ENCODE data around the gene CACTIN. TPM values are rescaled to one million over a fixed set of nuclear protein-coding genes. Genes with fewer than 3 reads are reported as not detected.
A peak's percentile ranks its signal among the peaks of the same experiment; 100 is the strongest.

The CACTIN gene
- total and polyA plus RNA-seq, 9 donors: 2.7 to 39.1 (median 28.8) TPM

GRCh38 chr19:3604987-3605343 is 21.6 kb downstream of the CACTIN start:
- intact Hi-C loops (cut with DNase I): no loop called here
- Histone ChIP-seq H3K27ac (no peak overlapping the region), H3K4me3 (no peak overlapping the region), H3K9me3 (no peaks in the 10 kb centered on the region), H3K4me1 (ENCODE audit: insufficient read depth) (peaks cover 9% of the 10 kb centered on the region), H3K36me3 (no peaks in the 10 kb centered on the region), H3K27me3 (no peaks in the 10 kb centered on the region)
- no peak for DNase-seq
- 71 to 81% (median 77%) methylated on average over 11 of the region's 11 CpGs for WGBS, 3 donors
- TF ChIP-seq POLR2A (IDR thresholded peaks at IDR 0.05) (no peak), CTCF (IDR thresholded peaks at IDR 0.05) (no peak), EP300 (IDR thresholded peaks at IDR 0.05) (no peak)

- Histone ChIP-seq H3K27me3 (no peaks in the 10 kb centered on the region), H3K4me1 (ENCODE audit: insufficient read depth) (peaks cover 9% of the 10 kb centered on the region), H3K27ac (no peak overlapping the region), H3K9me3 (no peaks in the 10 kb centered on the region), H3K36me3 (no peaks in the 10 kb centered on the region), H3K4me3 (no peak overlapping the region)
- peak in 1 of 5 donors; percentile 24 for DNase-seq
- TF ChIP-seq EP300 (IDR thresholded peaks at IDR 0.05) (no peak), POLR2A (IDR thresholded peaks at IDR 0.05) (no peak)
- intact Hi-C loops (cut with DNase I): no loop called here
- WGBS, 3 donors: 78 to 88% (median 87%) methylated on average over 27 of the region's 27 CpGs
Measured at GRCh38 chr19:3604227-3604986, 22.2 kb downstream of the CACTIN start.

GRCh38 chr19:3603121-3603811 is 23.3 kb downstream of the CACTIN start:
- H3K9me3 ChIP-seq: no peaks in the 10 kb centered on the region
- peak in 2 of 5 donors; percentile 26 to 42 for DNase-seq
- intact Hi-C loops (cut with DNase I): no loop called here
- no peak overlapping the region for H3K27ac ChIP-seq
- H3K36me3 ChIP-seq: no peaks in the 10 kb centered on the region
- TF ChIP-seq POLR2A (IDR thresholded peaks at IDR 0.05): no peak
- TF ChIP-seq EP300 (IDR thresholded peaks at IDR 0.05): no peak
- TF ChIP-seq CTCF (IDR thresholded peaks at IDR 0.05): no peak
- no peaks in the 10 kb centered on the region for H3K27me3 ChIP-seq
- 47 to 55% (median 53%) methylated on average over 23 of the region's 23 CpGs for WGBS, 3 donors
- no peak overlapping the region for H3K4me3 ChIP-seq
- peaks cover 9% of the 10 kb centered on the region for H3K4me1 ChIP-seq (ENCODE audit: insufficient read depth)

- WGBS, 3 donors: 81 to 85% (median 84%) methylated on average over 12 of the region's 12 CpGs
- intact Hi-C loops (cut with DNase I): no loop called here
- Histone ChIP-seq H3K27ac (no peak overlapping the region), H3K9me3 (no peaks in the 10 kb centered on the region), H3K4me1 (ENCODE audit: insufficient read depth) (no peaks in the 10 kb centered on the region), H3K27me3 (no peaks in the 10 kb centered on the region), H3K36me3 (no peaks in the 10 kb centered on the region), H3K4me3 (no peak overlapping the region)
- no peak for TF ChIP-seq CTCF (IDR thresholded peaks at IDR 0.05)
- no peak for TF ChIP-seq EP300 (IDR thresholded peaks at IDR 0.05)
- TF ChIP-seq POLR2A (IDR thresholded peaks at IDR 0.05): no peak
- no peak for DNase-seq
Measured at GRCh38 chr19:3601021-3601420, 25.6 kb downstream of the CACTIN start.

- Histone ChIP-seq H3K27me3 (no peaks in the 10 kb centered on the region), H3K36me3 (no peaks in the 10 kb centered on the region), H3K27ac (no peak overlapping the region), H3K4me3 (no peak overlapping the region), H3K4me1 (ENCODE audit: insufficient read depth) (no peaks in the 10 kb centered on the region), H3K9me3 (no peaks in the 10 kb centered on the region)
- TF ChIP-seq CTCF (IDR thresholded peaks at IDR 0.05): no peak
- intact Hi-C loops (cut with DNase I): no loop called here
- no peak for DNase-seq
- 91 to 94% (median 92%) methylated on average over 28 of the region's 28 CpGs for WGBS, 3 donors
Measured at GRCh38 chr19:3599776-3600187, 26.8 kb downstream of the CACTIN start.
